ENCODE data around the gene SSH2.

SSH2 gene

GRCh38 chr17:29593591-29594518 lies 336.2 kb downstream of the SSH2 start:
- no peaks in the 10 kb centered on the region for H4K20me1 ChIP-seq (ENCODE audit: insufficient read depth)
- H3K36me3 ChIP-seq (ENCODE audit: insufficient read depth), result no peaks in the 10 kb centered on the region
- H3K27me3 ChIP-seq (ENCODE audit: insufficient read depth, low read depth), result no peaks in the 10 kb centered on the region
- H3K27ac ChIP-seq, result no peak overlapping the region
- peak overlapping the region; percentile 78 for H3K4me2 ChIP-seq
- TF ChIP-seq, protein P1, sequence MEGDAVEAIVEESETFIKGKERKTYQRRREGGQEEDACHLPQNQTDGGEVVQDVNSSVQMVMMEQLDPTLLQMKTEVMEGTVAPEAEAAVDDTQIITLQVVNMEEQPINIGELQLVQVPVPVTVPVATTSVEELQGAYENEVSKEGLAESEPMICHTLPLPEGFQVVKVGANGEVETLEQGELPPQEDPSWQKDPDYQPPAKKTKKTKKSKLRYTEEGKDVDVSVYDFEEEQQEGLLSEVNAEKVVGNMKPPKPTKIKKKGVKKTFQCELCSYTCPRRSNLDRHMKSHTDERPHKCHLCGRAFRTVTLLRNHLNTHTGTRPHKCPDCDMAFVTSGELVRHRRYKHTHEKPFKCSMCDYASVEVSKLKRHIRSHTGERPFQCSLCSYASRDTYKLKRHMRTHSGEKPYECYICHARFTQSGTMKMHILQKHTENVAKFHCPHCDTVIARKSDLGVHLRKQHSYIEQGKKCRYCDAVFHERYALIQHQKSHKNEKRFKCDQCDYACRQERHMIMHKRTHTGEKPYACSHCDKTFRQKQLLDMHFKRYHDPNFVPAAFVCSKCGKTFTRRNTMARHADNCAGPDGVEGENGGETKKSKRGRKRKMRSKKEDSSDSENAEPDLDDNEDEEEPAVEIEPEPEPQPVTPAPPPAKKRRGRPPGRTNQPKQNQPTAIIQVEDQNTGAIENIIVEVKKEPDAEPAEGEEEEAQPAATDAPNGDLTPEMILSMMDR (conservative IDR thresholded peaks at IDR 0.05; ENCODE audit: low read depth, low read length), result no peak
- H3K9ac ChIP-seq, result no peak overlapping the region; the same call in 1 of the 2 replicates
- no peaks in the 10 kb centered on the region for H3K79me2 ChIP-seq (ENCODE audit: insufficient read depth, low read depth)
- peak overlapping the region; percentile 75 for H2AFZ ChIP-seq (ENCODE audit: low read depth)
- H3K4me1 ChIP-seq (ENCODE audit: low read depth, poor library complexity, severe bottlenecking), result peaks cover 27% of the 10 kb centered on the region
- no peak overlapping the region for H3K4me3 ChIP-seq (IDR thresholded peaks at IDR 0.05; ENCODE audit: insufficient read depth, low read depth, low read length)

DNA sequence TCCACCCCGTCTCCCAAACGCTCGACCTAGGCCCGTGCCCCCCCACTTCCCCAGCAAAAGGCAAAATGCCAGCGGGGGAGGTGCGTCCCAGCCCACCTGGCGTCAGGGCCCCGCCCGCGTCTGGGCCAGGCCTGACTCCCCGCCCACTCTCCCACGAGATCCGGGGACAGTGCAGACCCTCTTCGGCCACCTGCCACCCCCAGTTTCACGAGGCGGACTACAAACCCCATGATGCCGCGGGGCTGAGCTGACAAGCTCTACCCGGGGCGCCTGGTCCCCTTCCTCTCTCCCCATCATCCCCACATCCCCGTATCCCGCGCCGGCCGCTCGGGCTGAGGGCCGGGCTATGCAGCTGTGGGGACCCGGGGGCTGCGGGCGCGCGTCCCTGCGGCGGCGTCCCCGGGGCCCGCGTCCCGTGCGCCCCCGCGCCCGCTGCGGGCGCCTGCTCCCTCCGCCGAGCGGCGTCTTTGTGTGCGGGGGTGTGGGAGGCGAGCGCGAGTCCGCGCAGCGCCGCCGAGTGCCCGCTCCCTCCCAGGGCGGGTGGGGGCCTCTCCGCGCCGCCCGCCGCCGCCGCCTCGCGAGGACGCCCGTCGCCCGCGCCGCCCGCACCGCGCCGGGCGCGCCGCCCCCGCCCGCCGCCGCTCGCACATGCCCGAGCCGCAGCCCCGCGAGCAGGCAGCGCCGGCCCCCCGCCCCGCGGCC lies 337.0 kb downstream of the SSH2 start, which contains the start of gene ANKRD13B:
TSS of gene ANKRD13B (plus strand) at position 283 of the 702 bp plus-strand sequence. CDS start 490 bp downstream, outside the sequence.
- Histone ChIP-seq H3K9ac (no peak within 1 kb of the TSS; the same call in 1 of the 2 replicates), H2AFZ (ENCODE audit: low read depth) (peak within 1 kb of the TSS; percentile 75), H4K20me1 (ENCODE audit: insufficient read depth) (no peaks in the 10 kb centered on the region), H3K4me1 (ENCODE audit: low read depth, poor library complexity, severe bottlenecking) (peaks cover 31% of the 10 kb centered on the region), H3K4me2 (peak within 1 kb of the TSS; percentile 90), H3K36me3 (ENCODE audit: insufficient read depth) (no peaks in the 10 kb centered on the region), H3K27me3 (ENCODE audit: insufficient read depth, low read depth) (no peaks in the 10 kb centered on the region), H3K79me2 (ENCODE audit: insufficient read depth, low read depth) (peaks cover 5% of the 10 kb centered on the region; the same call in 1 of the 2 replicates), H3K27ac (no peak within 1 kb of the TSS), H3K4me3 (IDR thresholded peaks at IDR 0.05; ENCODE audit: insufficient read depth, low read depth, low read length) (no peak within 1 kb of the TSS)
- TF ChIP-seq, protein P1 (conservative IDR thresholded peaks at IDR 0.05; ENCODE audit: low read depth, low read length), result no peak

- Histone ChIP-seq H3K9ac (no peak overlapping the region), H3K36me3 (ENCODE audit: insufficient read depth) (no peaks in the 10 kb centered on the region), H3K27me3 (ENCODE audit: insufficient read depth, low read depth) (no peaks in the 10 kb centered on the region), H3K4me3 (IDR thresholded peaks at IDR 0.05; ENCODE audit: insufficient read depth, low read depth, low read length) (no peak overlapping the region), H4K20me1 (ENCODE audit: insufficient read depth) (no peaks in the 10 kb centered on the region), H3K79me2 (ENCODE audit: insufficient read depth, low read depth) (peaks cover 15% of the 10 kb centered on the region; the same call in 1 of the 2 replicates), H3K4me1 (ENCODE audit: low read depth, poor library complexity, severe bottlenecking) (peaks cover 38% of the 10 kb centered on the region), H3K27ac (no peak overlapping the region), H3K4me2 (peak overlapping the region; percentile 90), H2AFZ (ENCODE audit: low read depth) (peak overlapping the region; percentile 75)
- TF ChIP-seq, protein P1 (conservative IDR thresholded peaks at IDR 0.05; ENCODE audit: low read depth, low read length), result peak; percentile 94
These were observed 338.1 kb downstream of the SSH2 start for GRCh38 chr17:29591737-29592608.

Data from KMS-11 (cell line).